HEK293 (cell line): ENCODE measurements around the gene MRPL36.
A peak's percentile ranks its signal among the peaks of the same experiment; 100 is the strongest.

ENCODE experiments used
- CTCF ChIA-PET: fragments of 350-600 bp; formaldehyde crosslinking; extraction: SDS; loops from one replicate; lab custom pipeline; 2021; ENCODE audit warnings: antibody characterized with exemption; lab: Yijun Ruan, JAX
- POLR2A ChIA-PET: fragments of 300-600 bp; formaldehyde crosslinking; extraction: SDS; loops from one replicate; lab custom pipeline; 2020; ENCODE audit warnings: antibody characterized with exemption, inconsistent platforms; lab: Yijun Ruan, JAX
- H3K27ac ChIP-seq: fragments of 200-500 bp; sonication (Bioruptor generic); 2 replicates; pipeline ENCODE4 v1.5.1; 2014; ENCODE audit warnings: low read depth, low read length, control low read depth, inconsistent platforms; ENCODE audit errors: extremely low read depth
- H3K36me3 ChIP-seq, 2 experiments: fragments of 200-500 bp in 1 of 2; sonication (Bioruptor generic) in 1 of 2; 1 replicate in 1 of 2; 2 replicates in 1 of 2; pipeline ENCODE4 v1.5.1; 2014 to 2017; ENCODE audit warnings: inconsistent platforms in 2 of 2, low read length in 2 of 2; ENCODE audit not compliant: control insufficient read depth in 2 of 2, insufficient read depth in 1 of 2
- H3K4me1 ChIP-seq: fragments of 200-500 bp; sonication (Bioruptor generic); 2 replicates; pipeline ENCODE4 v1.5.1; 2014; ENCODE audit warnings: mild to moderate bottlenecking, low read length, inconsistent platforms; ENCODE audit not compliant: control insufficient read depth, insufficient read depth
- H3K4me3 ChIP-seq: 2 replicates; pipeline ENCODE4 v1.5.1; 2011; ENCODE audit warnings: low read depth, mild to moderate bottlenecking, control low read depth, low read length, moderate library complexity
- H3K9me3 ChIP-seq: fragments of 200-500 bp; sonication (Bioruptor generic); 2 replicates; pipeline ENCODE4 v1.5.1; 2014; ENCODE audit warnings: low read depth, low read length, inconsistent platforms; ENCODE audit not compliant: control insufficient read depth, insufficient read depth
- BCL11B ChIP-seq: fragments of 450-650 bp; formaldehyde crosslinking; IDR thresholded peaks from 2 replicates; pipeline ENCODE4 v1.5.1; 2016; ENCODE audit warnings: low read depth, missing biosample characterization, missing genetic modification characterization
- FEZF1 ChIP-seq: fragments of 450-650 bp; formaldehyde crosslinking; IDR thresholded peaks from 2 replicates; pipeline ENCODE4 v1.5.1; 2016; ENCODE audit warnings: missing biosample characterization, missing genetic modification characterization
- GLI2 ChIP-seq: fragments of 450-650 bp; formaldehyde crosslinking; IDR thresholded peaks from 2 replicates; pipeline ENCODE4; 2017; ENCODE audit warnings: missing biosample characterization, missing genetic modification characterization, low read depth, borderline replicate concordance
- GLI4 ChIP-seq: fragments of 450-650 bp; formaldehyde crosslinking; IDR thresholded peaks from 2 replicates; pipeline ENCODE4 v1.5.1; 2016; ENCODE audit warnings: missing biosample characterization, missing genetic modification characterization
- KLF10 ChIP-seq: fragments of 450-650 bp; IDR thresholded peaks from 2 replicates; pipeline ENCODE4 v1.5.1; 2018; ENCODE audit warnings: missing biosample characterization, mild to moderate bottlenecking, missing genetic modification characterization
- KLF8 ChIP-seq: fragments of 450-650 bp; formaldehyde crosslinking; IDR thresholded peaks from 2 replicates; pipeline ENCODE4 v1.5.1; 2016; ENCODE audit warnings: missing biosample characterization, missing genetic modification characterization
- OSR2 ChIP-seq: fragments of 450-650 bp; formaldehyde crosslinking; IDR thresholded peaks from 2 replicates; pipeline ENCODE4 v1.5.1; 2016; ENCODE audit warnings: missing biosample characterization, missing genetic modification characterization
- RBAK ChIP-seq: fragments of 450-650 bp; formaldehyde crosslinking; IDR thresholded peaks from 2 replicates; pipeline ENCODE4 v1.5.1; 2016; ENCODE audit warnings: missing biosample characterization, missing genetic modification characterization
- WT1 ChIP-seq: fragments of 450-650 bp; formaldehyde crosslinking; IDR thresholded peaks from 2 replicates; pipeline ENCODE4 v1.5.1; 2016; ENCODE audit warnings: missing biosample characterization, missing genetic modification characterization
- YY1 ChIP-seq: fragments of 450-650 bp; formaldehyde crosslinking; IDR thresholded peaks from 2 replicates; pipeline ENCODE4 v1.5.1; 2018; ENCODE audit warnings: missing biosample characterization, missing genetic modification characterization
- ZEB2 ChIP-seq: fragments of 450-650 bp; formaldehyde crosslinking; IDR thresholded peaks from 2 replicates; pipeline ENCODE4 v1.5.1; 2016; ENCODE audit warnings: missing biosample characterization, missing genetic modification characterization
- ZNF112 ChIP-seq: fragments of 450-650 bp; formaldehyde crosslinking; IDR thresholded peaks from 2 replicates; pipeline ENCODE4 v1.5.0; 2017; ENCODE audit warnings: missing biosample characterization, missing genetic modification characterization
- ZNF121 ChIP-seq: fragments of 450-650 bp; formaldehyde crosslinking; IDR thresholded peaks from 2 replicates; pipeline ENCODE4 v1.5.1; 2016; ENCODE audit warnings: missing biosample characterization, missing genetic modification characterization
- ZNF202 ChIP-seq: fragments of 450-650 bp; formaldehyde crosslinking; IDR thresholded peaks from 2 replicates; pipeline ENCODE4 v1.5.1; 2016; ENCODE audit warnings: missing biosample characterization, missing genetic modification characterization, borderline replicate concordance
- ZNF221 ChIP-seq: fragments of 450-650 bp; formaldehyde crosslinking; IDR thresholded peaks from 2 replicates; pipeline ENCODE4 v1.5.1; 2017; ENCODE audit warnings: missing biosample characterization, missing genetic modification characterization, borderline replicate concordance
- ZNF366 ChIP-seq: fragments of 450-650 bp; formaldehyde crosslinking; conservative IDR thresholded peaks from 2 replicates; pipeline ENCODE4 v1.5.1; 2016; ENCODE audit warnings: missing biosample characterization, missing genetic modification characterization
- ZNF433 ChIP-seq: fragments of 450-650 bp; formaldehyde crosslinking; IDR thresholded peaks from 2 replicates; pipeline ENCODE4 v1.5.1; 2016; ENCODE audit warnings: missing biosample characterization, missing genetic modification characterization, low read depth
- ZNF48 ChIP-seq: fragments of 450-650 bp; formaldehyde crosslinking; IDR thresholded peaks from 2 replicates; pipeline ENCODE4 v1.5.1; 2016; ENCODE audit warnings: missing biosample characterization, missing genetic modification characterization
- ZNF596 ChIP-seq: fragments of 450-650 bp; IDR thresholded peaks from 2 replicates; pipeline ENCODE4 v1.5.0; 2018; ENCODE audit warnings: missing biosample characterization, mild to moderate bottlenecking, missing genetic modification characterization, moderate library complexity
- ZNF677 ChIP-seq: fragments of 450-650 bp; IDR thresholded peaks from 2 replicates; pipeline ENCODE4 v1.5.0; 2018; ENCODE audit warnings: missing biosample characterization, mild to moderate bottlenecking, missing genetic modification characterization, moderate library complexity
- TF ChIP-seq, protein P1 (sequence below): fragments of 450-650 bp; formaldehyde crosslinking; IDR thresholded peaks from 2 replicates; pipeline ENCODE4 v1.5.1; 2017; ENCODE audit warnings: missing biosample characterization, missing genetic modification characterization
- TF ChIP-seq, protein P2 (sequence below): fragments of 450-650 bp; formaldehyde crosslinking; IDR thresholded peaks from 2 replicates; pipeline ENCODE4 v1.5.1; 2017; ENCODE audit warnings: missing biosample characterization, missing genetic modification characterization
- TF ChIP-seq, protein P3 (sequence below): fragments of 450-650 bp; formaldehyde crosslinking; conservative IDR thresholded peaks from 2 replicates; pipeline ENCODE4 v1.5.1; 2016; ENCODE audit warnings: low read depth, missing biosample characterization, missing genetic modification characterization
- TF ChIP-seq, protein P4 (sequence below): fragments of 450-650 bp; formaldehyde crosslinking; IDR thresholded peaks from 2 replicates; pipeline ENCODE4 v1.5.0; 2017; ENCODE audit warnings: missing biosample characterization, missing genetic modification characterization, borderline replicate concordance

Gene MRPL36

DNA sequence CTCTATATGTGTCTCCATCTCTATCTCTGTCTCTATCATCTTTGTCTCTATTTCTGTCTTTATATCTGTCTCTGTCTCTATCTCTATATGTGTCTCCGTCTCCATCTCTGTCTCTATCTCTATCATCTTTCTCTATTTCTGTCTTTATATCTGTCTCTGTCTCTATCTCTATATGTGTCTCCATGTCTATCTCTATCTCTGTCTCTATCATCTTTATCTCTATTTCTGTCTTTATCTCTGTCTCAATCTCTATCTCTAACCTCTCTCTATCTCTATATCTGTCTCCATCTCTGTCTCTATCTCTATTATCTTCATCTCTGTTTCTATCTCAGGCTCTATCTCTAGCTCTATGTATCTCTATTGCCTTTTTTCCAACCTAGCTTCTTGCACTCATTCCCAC, 46.1 kb upstream of the MRPL36 start:
- H3K4me1 ChIP-seq: peaks cover 4% of the 10 kb centered on the region; the same call in 1 of the 2 replicates
- TF ChIP-seq, protein P1, sequence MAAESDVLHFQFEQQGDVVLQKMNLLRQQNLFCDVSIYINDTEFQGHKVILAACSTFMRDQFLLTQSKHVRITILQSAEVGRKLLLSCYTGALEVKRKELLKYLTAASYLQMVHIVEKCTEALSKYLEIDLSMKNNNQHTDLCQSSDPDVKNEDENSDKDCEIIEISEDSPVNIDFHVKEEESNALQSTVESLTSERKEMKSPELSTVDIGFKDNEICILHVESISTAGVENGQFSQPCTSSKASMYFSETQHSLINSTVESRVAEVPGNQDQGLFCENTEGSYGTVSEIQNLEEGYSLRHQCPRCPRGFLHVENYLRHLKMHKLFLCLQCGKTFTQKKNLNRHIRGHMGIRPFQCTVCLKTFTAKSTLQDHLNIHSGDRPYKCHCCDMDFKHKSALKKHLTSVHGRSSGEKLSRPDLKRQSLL (tag by site-specific recombination): peak; percentile 98
- TF ChIP-seq BCL11B (tag by site-specific recombination) (no peak), FEZF1 (tag by site-specific recombination) (no peak), ZNF202 (tag by site-specific recombination) (0 out of 2 replicates have a peak, but pooled peaks have one; percentile 7)
- TF ChIP-seq, all 188 proteins: peak for 2
- Histone ChIP-seq H3K36me3 (no peaks in the 10 kb centered on the region), H3K4me3 (no peak overlapping the region), H3K27ac (no peak overlapping the region), H3K9me3 (no peaks in the 10 kb centered on the region)
- ChIA-PET CTCF (no interaction called here), POLR2A (no interaction called here)

DNA sequence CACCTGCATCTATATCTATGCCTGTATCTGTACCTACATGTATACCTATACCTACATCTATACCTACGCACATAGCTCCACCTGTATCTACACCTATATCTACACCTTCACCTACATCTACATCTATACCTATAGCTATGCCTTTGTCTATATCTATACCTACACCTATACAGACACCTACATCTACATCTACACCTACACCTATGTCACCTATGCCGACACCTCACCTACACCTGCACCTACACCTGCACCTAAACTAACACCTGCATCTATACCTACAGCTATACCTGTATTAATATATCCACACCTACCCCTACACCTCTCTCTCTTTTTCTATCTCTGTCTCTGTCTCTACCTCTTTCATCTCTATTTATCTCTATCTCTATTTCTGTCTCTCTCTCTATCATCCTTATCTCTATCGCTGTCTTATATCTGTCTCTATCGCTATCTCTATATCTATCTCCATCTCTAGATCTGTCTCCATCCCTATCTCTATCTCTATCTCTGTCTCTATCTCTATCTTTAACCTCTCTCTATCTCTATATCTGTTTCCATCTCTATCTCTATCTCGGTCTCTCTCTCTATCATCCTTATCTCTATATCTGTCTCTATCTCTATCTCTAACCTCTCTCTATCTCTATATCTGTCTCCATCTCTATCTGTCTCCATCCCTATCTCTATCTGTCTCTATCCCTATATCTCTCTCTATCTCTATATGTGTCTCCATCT, 45.2 kb upstream of the MRPL36 start:
- ChIA-PET CTCF (no interaction called here), POLR2A (no interaction called here)
- H3K9me3 ChIP-seq: no peaks in the 10 kb centered on the region
- H3K4me1 ChIP-seq: peaks cover 4% of the 10 kb centered on the region; the same call in 1 of the 2 replicates
- no peak overlapping the region for H3K27ac ChIP-seq
- H3K4me3 ChIP-seq: no peak overlapping the region
- no peaks in the 10 kb centered on the region for H3K36me3 ChIP-seq
- TF ChIP-seq KLF8 (tag by site-specific recombination) (no peak), ZNF677 (tag by site-specific recombination) (no peak), ZEB2 (peak; percentile 100), ZNF366 (peak; percentile 57), ZNF433 (tag by site-specific recombination) (no peak), GLI2 (tag by site-specific recombination) (no peak), ZNF596 (tag by site-specific recombination) (peak; percentile 62; the same call in 1 of the 2 replicates), ZNF48 (tag by site-specific recombination) (no peak), ZNF121 (tag by site-specific recombination) (no peak), OSR2 (no peak), ZNF221 (no peak), ZNF112 (tag by site-specific recombination) (no peak), RBAK (no peak), KLF10 (no peak), GLI4 (tag by site-specific recombination) (no peak), YY1 (tag by site-specific recombination) (no peak), WT1 (tag by site-specific recombination) (no peak)
- TF ChIP-seq, protein P2, sequence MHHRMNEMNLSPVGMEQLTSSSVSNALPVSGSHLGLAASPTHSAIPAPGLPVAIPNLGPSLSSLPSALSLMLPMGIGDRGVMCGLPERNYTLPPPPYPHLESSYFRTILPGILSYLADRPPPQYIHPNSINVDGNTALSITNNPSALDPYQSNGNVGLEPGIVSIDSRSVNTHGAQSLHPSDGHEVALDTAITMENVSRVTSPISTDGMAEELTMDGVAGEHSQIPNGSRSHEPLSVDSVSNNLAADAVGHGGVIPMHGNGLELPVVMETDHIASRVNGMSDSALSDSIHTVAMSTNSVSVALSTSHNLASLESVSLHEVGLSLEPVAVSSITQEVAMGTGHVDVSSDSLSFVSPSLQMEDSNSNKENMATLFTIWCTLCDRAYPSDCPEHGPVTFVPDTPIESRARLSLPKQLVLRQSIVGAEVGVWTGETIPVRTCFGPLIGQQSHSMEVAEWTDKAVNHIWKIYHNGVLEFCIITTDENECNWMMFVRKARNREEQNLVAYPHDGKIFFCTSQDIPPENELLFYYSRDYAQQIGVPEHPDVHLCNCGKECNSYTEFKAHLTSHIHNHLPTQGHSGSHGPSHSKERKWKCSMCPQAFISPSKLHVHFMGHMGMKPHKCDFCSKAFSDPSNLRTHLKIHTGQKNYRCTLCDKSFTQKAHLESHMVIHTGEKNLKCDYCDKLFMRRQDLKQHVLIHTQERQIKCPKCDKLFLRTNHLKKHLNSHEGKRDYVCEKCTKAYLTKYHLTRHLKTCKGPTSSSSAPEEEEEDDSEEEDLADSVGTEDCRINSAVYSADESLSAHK (tag by site-specific recombination): no peak
- TF ChIP-seq, protein P3, sequence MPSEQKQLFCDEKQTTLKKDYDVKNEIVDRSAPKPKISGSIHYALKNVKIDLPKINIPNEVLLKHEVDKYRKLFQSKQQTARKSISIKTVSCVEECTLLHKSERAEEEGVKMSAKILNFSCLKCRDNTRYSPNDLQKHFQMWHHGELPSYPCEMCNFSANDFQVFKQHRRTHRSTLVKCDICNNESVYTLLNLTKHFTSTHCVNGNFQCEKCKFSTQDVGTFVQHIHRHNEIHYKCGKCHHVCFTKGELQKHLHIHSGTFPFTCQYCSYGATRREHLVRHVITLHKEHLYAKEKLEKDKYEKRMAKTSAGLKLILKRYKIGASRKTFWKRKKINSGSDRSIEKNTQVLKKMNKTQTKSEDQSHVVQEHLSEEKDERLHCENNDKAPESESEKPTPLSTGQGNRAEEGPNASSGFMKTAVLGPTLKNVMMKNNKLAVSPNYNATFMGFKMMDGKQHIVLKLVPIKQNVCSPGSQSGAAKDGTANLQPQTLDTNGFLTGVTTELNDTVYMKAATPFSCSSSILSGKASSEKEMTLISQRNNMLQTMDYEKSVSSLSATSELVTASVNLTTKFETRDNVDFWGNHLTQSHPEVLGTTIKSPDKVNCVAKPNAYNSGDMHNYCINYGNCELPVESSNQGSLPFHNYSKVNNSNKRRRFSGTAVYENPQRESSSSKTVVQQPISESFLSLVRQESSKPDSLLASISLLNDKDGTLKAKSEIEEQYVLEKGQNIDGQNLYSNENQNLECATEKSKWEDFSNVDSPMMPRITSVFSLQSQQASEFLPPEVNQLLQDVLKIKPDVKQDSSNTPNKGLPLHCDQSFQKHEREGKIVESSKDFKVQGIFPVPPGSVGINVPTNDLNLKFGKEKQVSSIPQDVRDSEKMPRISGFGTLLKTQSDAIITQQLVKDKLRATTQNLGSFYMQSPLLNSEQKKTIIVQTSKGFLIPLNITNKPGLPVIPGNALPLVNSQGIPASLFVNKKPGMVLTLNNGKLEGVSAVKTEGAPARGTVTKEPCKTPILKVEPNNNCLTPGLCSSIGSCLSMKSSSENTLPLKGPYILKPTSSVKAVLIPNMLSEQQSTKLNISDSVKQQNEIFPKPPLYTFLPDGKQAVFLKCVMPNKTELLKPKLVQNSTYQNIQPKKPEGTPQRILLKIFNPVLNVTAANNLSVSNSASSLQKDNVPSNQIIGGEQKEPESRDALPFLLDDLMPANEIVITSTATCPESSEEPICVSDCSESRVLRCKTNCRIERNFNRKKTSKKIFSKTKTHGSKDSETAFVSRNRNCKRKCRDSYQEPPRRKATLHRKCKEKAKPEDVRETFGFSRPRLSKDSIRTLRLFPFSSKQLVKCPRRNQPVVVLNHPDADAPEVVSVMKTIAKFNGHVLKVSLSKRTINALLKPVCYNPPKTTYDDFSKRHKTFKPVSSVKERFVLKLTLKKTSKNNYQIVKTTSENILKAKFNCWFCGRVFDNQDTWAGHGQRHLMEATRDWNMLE: no peak
- TF ChIP-seq, protein P4, sequence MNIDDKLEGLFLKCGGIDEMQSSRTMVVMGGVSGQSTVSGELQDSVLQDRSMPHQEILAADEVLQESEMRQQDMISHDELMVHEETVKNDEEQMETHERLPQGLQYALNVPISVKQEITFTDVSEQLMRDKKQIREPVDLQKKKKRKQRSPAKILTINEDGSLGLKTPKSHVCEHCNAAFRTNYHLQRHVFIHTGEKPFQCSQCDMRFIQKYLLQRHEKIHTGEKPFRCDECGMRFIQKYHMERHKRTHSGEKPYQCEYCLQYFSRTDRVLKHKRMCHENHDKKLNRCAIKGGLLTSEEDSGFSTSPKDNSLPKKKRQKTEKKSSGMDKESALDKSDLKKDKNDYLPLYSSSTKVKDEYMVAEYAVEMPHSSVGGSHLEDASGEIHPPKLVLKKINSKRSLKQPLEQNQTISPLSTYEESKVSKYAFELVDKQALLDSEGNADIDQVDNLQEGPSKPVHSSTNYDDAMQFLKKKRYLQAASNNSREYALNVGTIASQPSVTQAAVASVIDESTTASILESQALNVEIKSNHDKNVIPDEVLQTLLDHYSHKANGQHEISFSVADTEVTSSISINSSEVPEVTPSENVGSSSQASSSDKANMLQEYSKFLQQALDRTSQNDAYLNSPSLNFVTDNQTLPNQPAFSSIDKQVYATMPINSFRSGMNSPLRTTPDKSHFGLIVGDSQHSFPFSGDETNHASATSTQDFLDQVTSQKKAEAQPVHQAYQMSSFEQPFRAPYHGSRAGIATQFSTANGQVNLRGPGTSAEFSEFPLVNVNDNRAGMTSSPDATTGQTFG: no peak
